ENCODE results near the gene SENP6. TPM values are rescaled to one million over a fixed set of nuclear protein-coding genes. Genes with fewer than 3 reads are reported as not detected.
A peak's percentile ranks its signal among the peaks of the same experiment; 100 is the strongest.
"Not testable (repeated sequence)": the region's sequence is repeated elsewhere in the genome, so short reads cannot be mapped to it uniquely, and the experiment has no call there.

Gene SENP6
- total RNA-seq, 1 experiment from 2014 or later = 90.9 TPM

GRCh38 chr6:75687937-75688336 lies 86.3 kb downstream of the SENP6 start:
- ATAC-seq (peak; percentile 39), DNase-seq (ENCODE audit: low spot score) (peak; percentile 57)
- Mint-ChIP-seq H3K9me3 (peaks cover 16% of the 10 kb centered on the region), H3K27ac (peak overlapping the region; percentile 69), H3K4me1 (peaks cover 31% of the 10 kb centered on the region), H3K36me3 (peaks cover 57% of the 10 kb centered on the region)
- POLR2A ChIA-PET; H3K4me3 Mint-ChIP-seq; H3K27me3 Mint-ChIP-seq (ENCODE audit: low read depth): not testable (repeated sequence)
- CTCF ChIA-PET = interaction anchor here (0.8 to 1.5 kb wide), 5 partner anchors 12 to 206 kb away, joined by 3 to 5 read pairs (median 4); no protein-coding TSS in a partner anchor
- TF ChIP-seq ZNF281 (CRISPR knock-in tag; IDR thresholded peaks at IDR 0.05) (peak; percentile 71), FOXK1 (CRISPR knock-in tag; IDR thresholded peaks at IDR 0.05) (peak; percentile 82)

- POLR2A ChIA-PET = no interaction called here
- Mint-ChIP-seq H3K27ac (no peak overlapping the region), H3K9me3 (peaks cover 9% of the 10 kb centered on the region), H3K27me3 (ENCODE audit: low read depth) (no peaks in the 10 kb centered on the region), H3K4me1 (peaks cover 31% of the 10 kb centered on the region), H3K36me3 (peaks cover 46% of the 10 kb centered on the region), H3K4me3 (no peak overlapping the region)
- CTCF ChIA-PET = no interaction called here
- no peak for ATAC-seq
- no peak for DNase-seq (ENCODE audit: low spot score)
- no peak for TF ChIP-seq MAX (CRISPR knock-in tag; IDR thresholded peaks at IDR 0.05)
- TF ChIP-seq ZBTB21 (CRISPR knock-in tag; IDR thresholded peaks at IDR 0.05; ENCODE audit: borderline replicate concordance) = no peak
- no peak for TF ChIP-seq ZNF532 (CRISPR knock-in tag; IDR thresholded peaks at IDR 0.05; ENCODE audit: borderline replicate concordance)
- TF ChIP-seq NR2C2 (CRISPR knock-in tag; IDR thresholded peaks at IDR 0.05) = no peak
- TF ChIP-seq NFYB (CRISPR knock-in tag; conservative IDR thresholded peaks at IDR 0.05; ENCODE audit: low read depth) = no peak
- TF ChIP-seq GABPB1 (CRISPR knock-in tag; IDR thresholded peaks at IDR 0.05) = no peak
- no peak for TF ChIP-seq MLX (CRISPR knock-in tag; IDR thresholded peaks at IDR 0.05)
- TF ChIP-seq ARID4B (CRISPR knock-in tag; IDR thresholded peaks at IDR 0.05; ENCODE audit: borderline replicate concordance) = no peak
- TF ChIP-seq ZNF263 (CRISPR knock-in tag; IDR thresholded peaks at IDR 0.05; ENCODE audit: low read depth) = no peak
- no peak for TF ChIP-seq ZNF121 (CRISPR knock-in tag; IDR thresholded peaks at IDR 0.05)
- no peak for TF ChIP-seq GRHL2 (CRISPR knock-in tag; IDR thresholded peaks at IDR 0.05; ENCODE audit: insufficient replicate concordance, severe bottlenecking)
- TF ChIP-seq KAT7 (CRISPR knock-in tag; IDR thresholded peaks at IDR 0.05; ENCODE audit: borderline replicate concordance) = no peak
- TF ChIP-seq ZMAT4 (CRISPR knock-in tag; IDR thresholded peaks at IDR 0.05) = no peak
- no peak for TF ChIP-seq ZNF232 (CRISPR knock-in tag; IDR thresholded peaks at IDR 0.05)
- TF ChIP-seq RELA (CRISPR knock-in tag; IDR thresholded peaks at IDR 0.05; ENCODE audit: borderline replicate concordance) = no peak
- TF ChIP-seq PREB (CRISPR knock-in tag; IDR thresholded peaks at IDR 0.05; ENCODE audit: borderline replicate concordance) = no peak
These were observed 87.9 kb downstream of the SENP6 start for GRCh38 chr6:75689576-75689975.

Measured in WTC11 (cell line).